GM12892 (cell line): Measurements from ENCODE around the gene FAM240B. TPM values are rescaled to one million over a fixed set of nuclear protein-coding genes. Genes with fewer than 3 reads are reported as not detected.

Experiments used
- DNase-seq: peaks from one replicate; pipeline ENCODE4 v3.0.0; 2011; ENCODE audit not compliant: insufficient read length
- FAIRE-seq: peaks from 2 replicates; lab custom pipeline; 2011; peaks lifted over from hg19 to GRCh38; lab: Jason Lieb, UNC
- POLR2A ChIP-seq: IDR thresholded peaks from 2 replicates; pipeline ENCODE4 v1.6.1; 2011; ENCODE audit warnings: low read depth, low read length, control low read depth
- POLR2AphosphoS5 ChIP-seq: IDR thresholded peaks from 2 replicates; pipeline ENCODE4 v1.6.1; 2011; ENCODE audit warnings: low read depth, low read length, control low read depth
- TAF1 ChIP-seq: IDR thresholded peaks from 2 replicates; pipeline ENCODE4 v1.6.1; 2011; ENCODE audit warnings: low read depth, mild to moderate bottlenecking, control low read depth, low read length, borderline replicate concordance
- polyA plus RNA-seq: library from polyadenylated mRNA; unstranded; fragments of >200 nt; gene quantifications from one replicate; pipeline ENCODE4 v1.2.1, GENCODE V29; 2012; ENCODE audit warnings: missing spikeins, inconsistent platforms; ENCODE audit not compliant: missing spikeins

The FAM240B gene
- polyA plus RNA-seq = not detected

DNA sequence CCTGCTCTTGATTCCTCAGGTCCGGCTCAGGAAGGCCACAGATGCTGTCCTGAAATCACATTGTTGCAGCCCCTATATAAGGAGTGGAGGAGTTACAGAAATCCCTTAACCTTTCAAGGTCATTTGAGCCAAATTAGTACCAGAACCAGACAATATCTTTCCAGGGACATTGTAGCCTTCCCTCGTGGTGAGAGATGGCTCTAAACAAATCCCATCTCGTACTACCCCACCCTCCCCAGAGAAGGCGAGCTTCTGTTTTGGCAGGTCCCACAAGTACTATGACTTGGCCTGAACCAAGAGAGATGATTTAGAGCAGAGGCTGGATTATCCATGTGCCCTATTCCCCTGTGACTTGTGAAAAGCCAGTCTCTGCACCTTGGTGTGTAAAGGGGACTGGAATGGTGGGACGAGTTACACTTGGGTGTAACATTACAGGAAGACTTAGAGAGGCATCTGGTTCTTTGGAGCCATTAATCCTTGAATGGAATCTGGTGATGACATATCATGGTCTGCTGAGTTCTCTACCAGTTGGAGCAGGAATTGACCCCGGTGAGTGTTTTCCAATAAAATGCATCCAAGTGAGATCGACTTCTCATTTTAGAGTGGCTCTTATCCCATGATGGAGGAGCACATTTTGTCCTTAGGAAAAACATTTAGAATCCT, at the start of gene FAM240B:
TSS of gene FAM240B (minus strand) at position 51 of the 663 bp plus-strand sequence. CDS start 16,134 bp downstream, outside the sequence.
- no peak for DNase-seq
- TF ChIP-seq POLR2AphosphoS5 (no peak), POLR2A (no peak), TAF1 (no peak)
- FAIRE-seq = no peak

- FAIRE-seq (no peak), DNase-seq (no peak)
- no peak for TF ChIP-seq TAF1
- no peak for TF ChIP-seq POLR2AphosphoS5
- no peak for TF ChIP-seq POLR2A
Measured at GRCh38 chr9:38768351-38768761, 48.4 kb upstream of the FAM240B start.

- FAIRE-seq (no peak), DNase-seq (no peak)
- TF ChIP-seq POLR2A (no peak), TAF1 (no peak), POLR2AphosphoS5 (no peak)
Measured at GRCh38 chr9:38765101-38765500, 45.2 kb upstream of the FAM240B start.

DNA sequence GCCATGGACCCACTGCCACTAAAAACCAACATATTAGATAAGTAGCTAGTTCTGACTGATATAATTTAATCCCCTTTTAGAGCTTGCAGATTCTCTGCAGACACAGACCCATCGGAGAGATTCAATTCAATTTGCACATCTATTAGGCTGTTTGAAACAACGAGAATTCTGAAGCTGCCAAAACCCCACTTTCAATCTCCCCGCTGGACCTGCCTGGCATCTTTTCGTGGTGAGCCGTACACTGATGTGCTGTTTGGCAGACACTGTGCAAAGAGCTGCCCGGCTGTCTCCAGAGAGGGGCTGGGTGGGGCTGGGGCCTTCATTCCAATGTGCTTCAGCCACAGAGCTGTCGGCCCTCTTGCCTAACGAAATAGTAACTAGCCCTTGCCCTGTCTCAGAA, 42.1 kb upstream of the FAM240B start:
- FAIRE-seq (no peak), DNase-seq (no peak)
- TF ChIP-seq TAF1 (no peak), POLR2AphosphoS5 (no peak), POLR2A (no peak)

- FAIRE-seq = no peak
- TF ChIP-seq TAF1 (no peak), POLR2AphosphoS5 (no peak), POLR2A (no peak)
Measured at GRCh38 chr9:38761339-38761738, 41.4 kb upstream of the FAM240B start.

GRCh38 chr9:38756702-38757101, 36.8 kb upstream of the FAM240B start:
- DNase-seq = no peak
- no peak for FAIRE-seq
- TF ChIP-seq POLR2A (no peak), TAF1 (no peak), POLR2AphosphoS5 (no peak)

More at GRCh38 chr9:38761339-38761738, 41.4 kb upstream of the FAM240B start:
- DNase-seq = no peak

GRCh38 chr9:38747941-38748340, 28.0 kb upstream of the FAM240B start:
- TF ChIP-seq TAF1 (no peak), POLR2A (no peak), POLR2AphosphoS5 (no peak)
- FAIRE-seq (no peak), DNase-seq (no peak)

DNA sequence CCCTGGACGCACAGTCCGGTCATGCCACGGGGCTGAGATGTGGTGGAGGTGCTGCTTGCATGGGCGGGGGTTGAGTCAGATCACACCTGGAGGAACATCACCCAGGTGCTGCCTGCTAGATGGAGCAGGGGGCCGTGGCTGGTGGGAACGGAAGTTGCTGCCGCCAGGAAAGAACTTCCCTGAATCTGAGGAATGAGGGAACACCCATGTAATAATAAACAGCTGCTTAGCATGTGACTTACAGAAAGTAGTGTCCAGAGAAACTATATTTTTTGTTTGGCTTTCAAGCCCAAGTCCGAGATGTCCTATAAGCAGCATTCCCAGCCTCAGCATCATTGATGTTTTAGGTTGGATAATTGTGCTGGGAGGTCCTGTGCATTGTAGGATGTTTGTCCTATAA, 27.1 kb upstream of the FAM240B start:
- no peak for TF ChIP-seq POLR2AphosphoS5
- TF ChIP-seq POLR2A = no peak
- no peak for TF ChIP-seq TAF1
- DNase-seq (no peak), FAIRE-seq (no peak)

GRCh38 chr9:38746303-38746702, 26.4 kb upstream of the FAM240B start:
- TF ChIP-seq POLR2A (no peak), POLR2AphosphoS5 (no peak), TAF1 (no peak)
- DNase-seq = no peak
- no peak for FAIRE-seq

GRCh38 chr9:38744484-38744883, 24.6 kb upstream of the FAM240B start:
- TF ChIP-seq POLR2A (no peak), POLR2AphosphoS5 (no peak), TAF1 (no peak)
- DNase-seq (no peak), FAIRE-seq (no peak)

DNA sequence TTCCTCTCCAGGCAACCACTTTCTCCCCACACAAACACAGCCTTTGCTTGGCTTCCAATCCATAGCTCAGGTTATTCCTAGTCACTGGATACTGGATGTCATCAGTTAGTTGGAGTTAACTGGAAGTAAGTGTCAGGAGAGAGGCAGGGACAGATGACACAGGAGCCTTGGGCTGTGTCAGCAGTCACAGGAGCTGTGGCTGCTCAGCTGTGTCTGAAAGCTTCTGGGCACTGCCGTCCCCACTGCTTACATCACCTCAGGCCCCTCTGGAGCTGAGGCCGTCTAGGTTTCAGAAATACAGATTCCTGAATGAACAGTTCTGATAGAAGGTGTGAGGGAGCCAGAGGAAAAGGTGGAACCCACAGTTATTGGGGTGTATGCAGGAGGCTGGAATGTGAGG, 17.3 kb upstream of the FAM240B start:
- TF ChIP-seq TAF1 = no peak
- TF ChIP-seq POLR2AphosphoS5 = no peak
- no peak for TF ChIP-seq POLR2A
- no peak for DNase-seq
- FAIRE-seq = no peak

- FAIRE-seq = no peak
- no peak for DNase-seq
Measured at GRCh38 chr9:38734831-38735230, 14.9 kb upstream of the FAM240B start.

More at GRCh38 chr9:38734831-38735230, 14.9 kb upstream of the FAM240B start:
- TF ChIP-seq POLR2AphosphoS5 (no peak), POLR2A (no peak), TAF1 (no peak)
